Neutrophil (primary cell): ENCODE data around the gene ELAVL4.

Experiments
- H3K27ac ChIP-seq: fragments of 200-600 bp; sonication (generic); 2 replicates; pipeline ENCODE4 v1.5.1; 2016; ENCODE audit warnings: mild to moderate bottlenecking, moderate library complexity
- H3K27me3 ChIP-seq: fragments of 200-600 bp; sonication (generic); 2 replicates; pipeline ENCODE4 v1.6.0; 2016; ENCODE audit warnings: mild to moderate bottlenecking
- H3K36me3 ChIP-seq: fragments of 200-600 bp; sonication (generic); 2 replicates; pipeline ENCODE4 v1.5.1; 2017
- H3K4me1 ChIP-seq, 2 experiments: fragments of 200-600 bp in 1 of 2; sonication (generic) in 1 of 2; 1 replicate in 1 of 2; 2 replicates in 1 of 2; pipeline versions ENCODE4 v1.5.1 to v1.6.1; 2013 to 2016; ENCODE audit warnings: low read depth in 1 of 2, low read length in 1 of 2, mild to moderate bottlenecking in 1 of 2, moderate library complexity in 1 of 2; ENCODE audit not compliant: control insufficient read depth in 1 of 2, insufficient read depth in 1 of 2
- H3K4me3 ChIP-seq, 2 experiments: fragments of 200-600 bp in 1 of 2; sonication (generic) in 1 of 2; 1 replicate in 1 of 2; 2 replicates in 1 of 2; pipeline ENCODE4 v1.5.1; 2013 to 2016; ENCODE audit warnings: low read depth in 1 of 2, low read length in 1 of 2, mild to moderate bottlenecking in 1 of 2, moderate library complexity in 1 of 2
- H3K9me3 ChIP-seq: fragments of 200-600 bp; sonication (generic); 2 replicates; pipeline ENCODE4 v1.5.1; 2016
- CTCF ChIP-seq: fragments of 200-600 bp; sonication (generic); IDR thresholded peaks from 2 replicates; pipeline ENCODE4 v1.5.1; 2016; ENCODE audit warnings: antibody characterized with exemption

ELAVL4 gene

GRCh38 chr1:50111503-50111902 lies 2.8 kb downstream of the ELAVL4 start:
- Histone ChIP-seq H3K27me3 (peaks cover 40% of the 10 kb centered on the region), H3K27ac (no peak overlapping the region), H3K36me3 (no peaks in the 10 kb centered on the region), H3K9me3 (no peaks in the 10 kb centered on the region), H3K4me3 (no peak overlapping the region), H3K4me1 (peaks cover 0 to 5% of the 10 kb centered on the region in 2 experiments)
- no peak for TF ChIP-seq CTCF

- no peak overlapping the region for H3K27ac ChIP-seq
- H3K4me3 ChIP-seq = no peak overlapping the region
- no peaks in the 10 kb centered on the region for H3K9me3 ChIP-seq
- H3K4me1 ChIP-seq = peaks cover 0 to 5% of the 10 kb centered on the region in 2 experiments
- peaks cover 40% of the 10 kb centered on the region for H3K27me3 ChIP-seq
- no peak for TF ChIP-seq CTCF
- no peaks in the 10 kb centered on the region for H3K36me3 ChIP-seq
Measured at GRCh38 chr1:50112193-50112592, 3.5 kb downstream of the ELAVL4 start.

- no peak for TF ChIP-seq CTCF
- no peak overlapping the region for H3K27ac ChIP-seq
- no peaks in the 10 kb centered on the region for H3K27me3 ChIP-seq
- no peak overlapping the region for H3K4me3 ChIP-seq
- no peaks in the 10 kb centered on the region for H3K36me3 ChIP-seq
- no peaks in the 10 kb centered on the region for H3K9me3 ChIP-seq
- no peaks in the 10 kb centered on the region for H3K4me1 ChIP-seq
Measured at GRCh38 chr1:50123071-50123470, 14.4 kb downstream of the ELAVL4 start.

- Histone ChIP-seq H3K36me3 (no peaks in the 10 kb centered on the region), H3K27me3 (no peaks in the 10 kb centered on the region), H3K27ac (no peak overlapping the region), H3K9me3 (no peaks in the 10 kb centered on the region), H3K4me1 (no peaks in the 10 kb centered on the region), H3K4me3 (no peak overlapping the region)
- TF ChIP-seq CTCF = no peak
Measured at GRCh38 chr1:50126927-50127715, 18.4 kb downstream of the ELAVL4 start.

GRCh38 chr1:50129201-50129600 lies 20.5 kb downstream of the ELAVL4 start:
- H3K4me1 ChIP-seq = no peaks in the 10 kb centered on the region
- no peaks in the 10 kb centered on the region for H3K36me3 ChIP-seq
- no peaks in the 10 kb centered on the region for H3K27me3 ChIP-seq
- no peak for TF ChIP-seq CTCF
- no peak overlapping the region for H3K4me3 ChIP-seq
- H3K27ac ChIP-seq = no peak overlapping the region
- no peaks in the 10 kb centered on the region for H3K9me3 ChIP-seq
